ENCODE results near the gene KCNA2. TPM values are rescaled to one million over a fixed set of nuclear protein-coding genes. Genes with fewer than 3 reads are reported as not detected.

KCNA2 gene
- 0.23 TPM for total RNA-seq (ENCODE audit: unreplicated experiment)
- long read RNA-seq: 0 reads

- TF ChIP-seq CTCF (IDR thresholded peaks at IDR 0.05; ENCODE audit: unreplicated experiment): no peak
- DNase-seq (ENCODE audit: low spot score): peak; percentile 63
- Mint-ChIP-seq H3K9me3 (ENCODE audit: unreplicated experiment) (no peaks in the 10 kb centered on the region), H3K4me3 (ENCODE audit: unreplicated experiment) (peak within 1 kb of the TSS; percentile 42), H3K27me3 (ENCODE audit: unreplicated experiment) (peaks cover 34% of the 10 kb centered on the region), H3K4me1 (ENCODE audit: unreplicated experiment) (peaks cover 6% of the 10 kb centered on the region), H3K27ac (ENCODE audit: unreplicated experiment) (no peak within 1 kb of the TSS), H3K36me3 (ENCODE audit: low read depth, unreplicated experiment) (no peaks in the 10 kb centered on the region)
Measured at GRCh38 chr1:110605901-110606656, at the start of gene KCNA2. KCNA2 (minus strand) TSS chr1:110606358; CDS start chr1:110604782, 1,576 bp downstream.

GRCh38 chr1:110650609-110651008 lies 44.5 kb upstream of the KCNA2 start:
- Mint-ChIP-seq H3K4me3 (ENCODE audit: unreplicated experiment) (no peak overlapping the region), H3K27ac (ENCODE audit: unreplicated experiment) (no peak overlapping the region), H3K9me3 (ENCODE audit: unreplicated experiment) (no peaks in the 10 kb centered on the region), H3K4me1 (ENCODE audit: unreplicated experiment) (peaks cover 8% of the 10 kb centered on the region), H3K36me3 (ENCODE audit: low read depth, unreplicated experiment) (no peaks in the 10 kb centered on the region), H3K27me3 (ENCODE audit: unreplicated experiment) (no peaks in the 10 kb centered on the region)
- TF ChIP-seq CTCF (IDR thresholded peaks at IDR 0.05; ENCODE audit: unreplicated experiment): no peak
- DNase-seq (ENCODE audit: low spot score): no peak

GRCh38 chr1:110648417-110648816 lies 42.3 kb upstream of the KCNA2 start:
- H3K27ac Mint-ChIP-seq (ENCODE audit: unreplicated experiment): no peak overlapping the region
- H3K4me3 Mint-ChIP-seq (ENCODE audit: unreplicated experiment): no peak overlapping the region
- TF ChIP-seq CTCF (IDR thresholded peaks at IDR 0.05; ENCODE audit: unreplicated experiment): no peak
- H3K4me1 Mint-ChIP-seq (ENCODE audit: unreplicated experiment): peaks cover 15% of the 10 kb centered on the region
- DNase-seq (ENCODE audit: low spot score): no peak
- H3K36me3 Mint-ChIP-seq (ENCODE audit: low read depth, unreplicated experiment): no peaks in the 10 kb centered on the region
- H3K27me3 Mint-ChIP-seq (ENCODE audit: unreplicated experiment): no peaks in the 10 kb centered on the region
- no peaks in the 10 kb centered on the region for H3K9me3 Mint-ChIP-seq (ENCODE audit: unreplicated experiment)

DNA sequence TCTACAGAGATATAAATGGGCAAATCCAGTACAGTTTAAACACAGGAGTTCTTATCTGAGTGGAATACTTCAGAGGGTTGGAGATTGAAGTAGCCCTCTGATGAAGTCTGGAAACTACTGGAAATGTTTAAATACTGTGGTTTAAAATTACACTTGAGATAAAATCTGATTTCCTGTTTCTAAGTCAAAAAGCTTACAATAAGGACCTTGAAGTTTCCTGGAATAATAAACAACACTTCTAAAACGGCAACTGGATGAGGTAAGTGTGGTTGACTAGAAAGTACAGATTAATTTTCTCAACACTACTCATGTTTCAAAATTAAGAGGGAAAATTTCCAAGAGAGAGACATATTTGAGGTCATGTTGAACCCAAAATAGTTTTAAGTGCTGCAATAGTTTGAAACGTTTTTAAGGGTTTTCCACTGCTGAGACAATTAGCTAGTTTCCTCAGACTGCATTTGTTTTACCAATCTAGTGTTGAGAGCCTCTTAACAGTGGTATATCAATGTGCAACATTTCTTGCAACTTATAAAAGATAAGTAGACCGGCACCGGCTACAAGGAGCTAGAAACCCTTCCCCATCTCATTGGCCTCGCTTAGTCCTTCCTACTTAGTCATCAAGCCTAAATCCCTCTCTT lies 41.2 kb upstream of the KCNA2 start:
- H3K27me3 Mint-ChIP-seq (ENCODE audit: unreplicated experiment): no peaks in the 10 kb centered on the region
- DNase-seq (ENCODE audit: low spot score): no peak

More for the DNA sequence above, 41.2 kb upstream of the KCNA2 start:
- no peak for TF ChIP-seq CTCF (IDR thresholded peaks at IDR 0.05; ENCODE audit: unreplicated experiment)
- H3K27ac Mint-ChIP-seq (ENCODE audit: unreplicated experiment): no peak overlapping the region
- H3K36me3 Mint-ChIP-seq (ENCODE audit: low read depth, unreplicated experiment): no peaks in the 10 kb centered on the region
- no peaks in the 10 kb centered on the region for H3K9me3 Mint-ChIP-seq (ENCODE audit: unreplicated experiment)
- no peak overlapping the region for H3K4me3 Mint-ChIP-seq (ENCODE audit: unreplicated experiment)
- H3K4me1 Mint-ChIP-seq (ENCODE audit: unreplicated experiment): peaks cover 10% of the 10 kb centered on the region
